Stimulated activated CD4-positive, alpha-beta T cell treated with anti-CD3 and anti-CD28 coated beads, Interleukin-1b, Interleukin-23, amount 100 ng/mL, for 4 hours (primary cell): ENCODE measurements around the gene ROR2.

Experiments used
- DNase-seq, 2 donors: peaks; one replicate each; pipeline ENCODE4 v3.0.0-alpha.2; 2020; ENCODE audit warnings: low read depth in 2 of 2

The ROR2 gene

GRCh38 chr9:91741522-91741921 lies 208.5 kb downstream of the ROR2 start:
- DNase-seq, result no peak

GRCh38 chr9:91740701-91741100 lies 209.3 kb downstream of the ROR2 start:
- no peak for DNase-seq

- no peak for DNase-seq
Measured at GRCh38 chr9:91736898-91737601, 213.0 kb downstream of the ROR2 start.

GRCh38 chr9:91736311-91736710 lies 213.7 kb downstream of the ROR2 start:
- DNase-seq, result no peak

GRCh38 chr9:91735049-91735448 lies 215.0 kb downstream of the ROR2 start:
- no peak for DNase-seq

GRCh38 chr9:91734371-91734981 lies 215.6 kb downstream of the ROR2 start:
- DNase-seq, result peak; percentile 37 to 60

- no peak for DNase-seq
Measured at GRCh38 chr9:91733006-91733624, 216.9 kb downstream of the ROR2 start.

- no peak for DNase-seq
Measured at GRCh38 chr9:91732187-91733005, 217.6 kb downstream of the ROR2 start.

- no peak for DNase-seq
Measured at GRCh38 chr9:91730806-91731205, 219.2 kb downstream of the ROR2 start.

- no peak for DNase-seq
Measured at GRCh38 chr9:91729558-91729842, 220.5 kb downstream of the ROR2 start.

GRCh38 chr9:91727972-91728371 lies 222.1 kb downstream of the ROR2 start:
- DNase-seq, result no peak

GRCh38 chr9:91727316-91727861 lies 222.6 kb downstream of the ROR2 start:
- DNase-seq, result no peak

GRCh38 chr9:91726406-91727100 lies 223.5 kb downstream of the ROR2 start:
- no peak for DNase-seq

GRCh38 chr9:91725651-91726050 lies 224.4 kb downstream of the ROR2 start:
- DNase-seq, result no peak

GRCh38 chr9:91724609-91725505 lies 225.2 kb downstream of the ROR2 start:
- DNase-seq, result no peak

GRCh38 chr9:91724068-91724440 lies 226.0 kb downstream of the ROR2 start:
- no peak for DNase-seq

GRCh38 chr9:91723420-91724067 lies 226.5 kb downstream of the ROR2 start:
- no peak for DNase-seq

GRCh38 chr9:91720751-91721705 lies 229.0 kb downstream of the ROR2 start:
- DNase-seq, result no peak

GRCh38 chr9:91720313-91720712 lies 229.7 kb downstream of the ROR2 start:
- no peak for DNase-seq
